ENCODE data around the gene DHDH.
A peak's percentile ranks its signal among the peaks of the same experiment; 100 is the strongest.

DHDH gene

GRCh38 chr19:48950830-48951519 is 17.5 kb downstream of the DHDH start:
- no peak for DNase-seq

- DNase-seq: no peak
Measured at GRCh38 chr19:48953141-48953540, 19.6 kb downstream of the DHDH start.

GRCh38 chr19:48953990-48954594 is 20.6 kb downstream of the DHDH start:
- no peak for DNase-seq

GRCh38 chr19:48954595-48955307 is 21.3 kb downstream of the DHDH start, which contains the start of gene BAX:
BAX (plus strand) TSS chr19:48954875; CDS start chr19:48954929, 54 bp downstream.
- peak; percentile 94 to 99 for DNase-seq

- no peak for DNase-seq
Measured at GRCh38 chr19:48955308-48955958, 21.9 kb downstream of the DHDH start.

DNA sequence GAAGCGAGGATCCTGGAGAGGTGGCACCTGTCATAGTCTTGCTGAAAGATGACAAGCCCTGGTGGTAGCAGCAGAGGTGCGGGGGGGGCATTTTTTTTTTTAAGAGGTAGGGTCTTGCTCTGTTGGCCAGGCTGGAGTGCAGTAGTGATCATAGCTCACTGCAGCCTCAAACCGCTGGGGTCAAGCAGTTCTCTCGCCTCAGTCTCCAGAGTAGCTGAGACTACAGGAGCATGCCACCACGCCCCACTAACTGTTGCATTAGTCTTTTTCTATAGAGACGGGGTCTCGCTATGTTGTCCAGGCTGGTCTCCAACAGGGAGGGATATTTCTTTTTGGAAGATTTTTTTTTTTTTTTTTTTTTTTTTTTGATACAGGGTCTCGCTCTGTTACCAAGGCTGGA is 24.5 kb downstream of the DHDH start:
- DNase-seq: no peak

DNA sequence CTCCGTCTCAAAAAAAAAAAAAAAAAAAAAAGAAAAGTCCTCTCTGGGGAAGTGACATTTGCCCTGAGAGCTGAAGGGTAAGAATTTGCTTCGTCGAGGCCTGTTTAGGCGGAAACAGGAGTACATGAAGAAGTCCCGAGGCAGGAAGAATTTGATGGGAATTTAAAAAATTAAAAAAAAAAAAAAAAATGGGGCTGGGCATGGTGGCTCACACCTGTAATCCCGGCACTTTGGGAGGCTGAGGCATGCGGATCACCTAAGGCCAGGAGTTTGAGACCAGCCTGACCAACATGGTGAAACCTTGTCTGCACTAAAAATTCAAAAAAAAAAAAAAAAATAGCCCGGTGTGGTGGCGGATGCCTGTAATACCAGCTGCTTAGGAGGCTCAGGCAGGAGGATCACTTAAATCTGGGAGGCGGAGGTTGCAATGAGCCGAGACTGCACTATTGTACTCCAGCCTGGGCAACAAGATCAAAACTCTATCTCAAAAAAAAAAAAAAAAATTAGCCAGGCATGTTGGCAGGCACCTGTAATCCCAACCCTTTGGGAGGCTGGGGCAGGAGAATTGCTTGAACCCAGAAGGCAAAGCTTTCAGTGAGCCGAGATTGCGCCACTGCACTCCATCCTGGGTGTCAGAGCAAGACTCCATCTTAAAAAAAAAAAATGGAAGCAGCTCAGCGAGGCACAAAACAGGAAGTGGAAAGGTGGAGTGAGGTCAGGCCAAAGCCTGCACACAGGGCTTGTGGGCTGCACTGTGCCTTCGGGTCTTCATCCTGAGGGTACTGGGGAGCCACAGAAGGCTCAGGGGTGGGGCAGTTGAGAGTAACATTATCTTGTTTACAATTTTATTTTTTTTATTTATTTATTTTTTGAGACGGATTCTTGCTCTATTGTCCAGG is 26.1 kb downstream of the DHDH start:
- DNase-seq: no peak

DNA sequence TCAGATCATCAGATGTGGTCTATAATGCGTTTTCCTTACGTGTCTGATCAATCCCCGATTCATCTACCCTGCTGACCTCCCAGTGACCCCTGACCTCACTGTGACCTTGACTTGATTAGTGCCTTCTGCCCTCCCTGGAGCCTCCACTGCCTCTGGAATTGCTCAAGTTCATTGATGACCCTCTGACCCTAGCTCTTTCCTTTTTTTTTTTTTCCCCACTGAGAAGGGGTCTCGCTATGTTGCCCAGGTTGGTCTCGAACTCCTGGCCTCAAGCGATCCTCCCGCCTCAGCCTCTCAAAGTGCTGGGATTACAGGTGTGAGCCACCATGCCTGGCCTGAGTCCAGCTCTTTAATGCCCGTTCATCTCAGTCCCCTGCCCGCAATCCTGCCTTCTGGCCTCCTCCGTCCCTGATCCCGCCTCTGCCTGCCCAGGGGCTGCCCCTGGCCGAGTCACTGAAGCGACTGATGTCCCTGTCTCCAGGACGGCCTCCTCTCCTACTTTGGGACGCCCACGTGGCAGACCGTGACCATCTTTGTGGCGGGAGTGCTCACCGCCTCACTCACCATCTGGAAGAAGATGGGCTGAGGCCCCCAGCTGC is 27.7 kb downstream of the DHDH start:
- DNase-seq: no peak

GRCh38 chr19:48961673-48962028 is 28.2 kb downstream of the DHDH start:
- DNase-seq: no peak

GRCh38 chr19:48962029-48962848 is 28.7 kb downstream of the DHDH start:
- no peak for DNase-seq

- DNase-seq: no peak
Measured at GRCh38 chr19:48962849-48963165, 29.3 kb downstream of the DHDH start.

- no peak for DNase-seq
Measured at GRCh38 chr19:48963371-48964204, 30.1 kb downstream of the DHDH start.

- no peak for DNase-seq
Measured at GRCh38 chr19:48964205-48965039, 30.9 kb downstream of the DHDH start.

DNA sequence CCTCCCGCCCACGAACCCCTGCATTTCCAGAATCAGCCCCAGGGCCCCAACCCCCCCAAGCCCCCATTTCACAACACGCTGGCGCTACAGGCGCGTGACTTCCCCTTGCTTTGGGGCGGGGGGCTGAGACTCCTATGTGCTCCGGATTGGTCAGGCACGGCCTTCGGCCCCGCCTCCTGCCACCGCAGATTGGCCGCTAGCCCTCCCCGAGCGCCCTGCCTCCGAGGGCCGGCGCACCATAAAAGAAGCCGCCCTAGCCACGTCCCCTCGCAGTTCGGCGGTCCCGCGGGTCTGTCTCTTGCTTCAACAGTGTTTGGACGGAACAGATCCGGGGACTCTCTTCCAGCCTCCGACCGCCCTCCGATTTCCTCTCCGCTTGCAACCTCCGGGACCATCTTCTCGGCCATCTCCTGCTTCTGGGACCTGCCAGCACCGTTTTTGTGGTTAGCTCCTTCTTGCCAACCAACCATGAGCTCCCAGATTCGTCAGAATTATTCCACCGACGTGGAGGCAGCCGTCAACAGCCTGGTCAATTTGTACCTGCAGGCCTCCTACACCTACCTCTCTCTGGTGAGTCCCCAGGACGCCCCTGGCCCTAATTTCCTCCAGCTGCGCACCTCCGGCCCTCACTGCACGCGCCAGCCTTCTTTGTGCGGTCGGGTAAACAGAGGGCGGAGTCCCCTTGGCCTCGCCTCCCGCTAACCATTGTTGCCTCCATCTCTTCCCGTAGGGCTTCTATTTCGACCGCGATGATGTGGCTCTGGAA is 31.7 kb downstream of the DHDH start, which contains the start of gene FTL:
FTL (plus strand) TSS at position 270 of the 766 bp plus-strand sequence; CDS start at position 469, 199 bp downstream.
- DNase-seq: peak; percentile 91 to 98

DNA sequence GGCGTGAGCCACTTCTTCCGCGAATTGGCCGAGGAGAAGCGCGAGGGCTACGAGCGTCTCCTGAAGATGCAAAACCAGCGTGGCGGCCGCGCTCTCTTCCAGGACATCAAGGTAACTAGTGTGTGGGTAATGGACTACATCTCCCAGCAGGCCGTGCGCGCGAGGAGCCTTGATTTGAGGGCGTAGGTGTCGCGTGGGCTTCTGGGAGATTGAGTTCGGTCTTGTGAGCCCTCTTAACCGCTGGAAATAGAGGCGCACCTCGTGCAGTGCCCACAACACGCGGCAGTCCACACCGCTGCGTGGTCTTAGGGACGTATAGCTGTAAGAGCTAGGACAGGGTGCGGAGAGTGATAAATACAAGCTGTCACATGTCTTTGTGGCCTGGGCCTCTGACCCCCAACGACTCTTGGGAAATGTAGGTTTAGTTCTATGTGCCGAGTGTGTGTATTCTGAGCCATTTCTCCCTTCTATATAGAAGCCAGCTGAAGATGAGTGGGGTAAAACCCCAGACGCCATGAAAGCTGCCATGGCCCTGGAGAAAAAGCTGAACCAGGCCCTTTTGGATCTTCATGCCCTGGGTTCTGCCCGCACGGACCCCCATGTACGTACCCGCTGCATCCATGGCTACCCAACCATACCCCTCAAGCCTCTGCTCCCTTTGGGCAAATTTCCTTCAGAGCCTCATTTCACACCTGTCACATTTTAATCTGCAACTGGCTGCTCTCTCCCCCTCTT is 32.5 kb downstream of the DHDH start:
- DNase-seq: peak; percentile 88 to 91

- DNase-seq: no peak
Measured at GRCh38 chr19:48966541-48967345, 33.2 kb downstream of the DHDH start.
